ENCODE data around the gene PRMT1.

GRCh38 chr19:49654581-49654980 lies 22.5 kb upstream of the PRMT1 start:
- TF ChIP-seq, protein P1, sequence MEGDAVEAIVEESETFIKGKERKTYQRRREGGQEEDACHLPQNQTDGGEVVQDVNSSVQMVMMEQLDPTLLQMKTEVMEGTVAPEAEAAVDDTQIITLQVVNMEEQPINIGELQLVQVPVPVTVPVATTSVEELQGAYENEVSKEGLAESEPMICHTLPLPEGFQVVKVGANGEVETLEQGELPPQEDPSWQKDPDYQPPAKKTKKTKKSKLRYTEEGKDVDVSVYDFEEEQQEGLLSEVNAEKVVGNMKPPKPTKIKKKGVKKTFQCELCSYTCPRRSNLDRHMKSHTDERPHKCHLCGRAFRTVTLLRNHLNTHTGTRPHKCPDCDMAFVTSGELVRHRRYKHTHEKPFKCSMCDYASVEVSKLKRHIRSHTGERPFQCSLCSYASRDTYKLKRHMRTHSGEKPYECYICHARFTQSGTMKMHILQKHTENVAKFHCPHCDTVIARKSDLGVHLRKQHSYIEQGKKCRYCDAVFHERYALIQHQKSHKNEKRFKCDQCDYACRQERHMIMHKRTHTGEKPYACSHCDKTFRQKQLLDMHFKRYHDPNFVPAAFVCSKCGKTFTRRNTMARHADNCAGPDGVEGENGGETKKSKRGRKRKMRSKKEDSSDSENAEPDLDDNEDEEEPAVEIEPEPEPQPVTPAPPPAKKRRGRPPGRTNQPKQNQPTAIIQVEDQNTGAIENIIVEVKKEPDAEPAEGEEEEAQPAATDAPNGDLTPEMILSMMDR (conservative IDR thresholded peaks at IDR 0.05; ENCODE audit: low read depth, low read length): no peak
- no peak for TF ChIP-seq EZH2 (IDR thresholded peaks at IDR 0.05; ENCODE audit: borderline replicate concordance, low read depth, low read length, poor library complexity, severe bottlenecking)
